ENCODE data around the gene NOP14.

Gene NOP14

DNA sequence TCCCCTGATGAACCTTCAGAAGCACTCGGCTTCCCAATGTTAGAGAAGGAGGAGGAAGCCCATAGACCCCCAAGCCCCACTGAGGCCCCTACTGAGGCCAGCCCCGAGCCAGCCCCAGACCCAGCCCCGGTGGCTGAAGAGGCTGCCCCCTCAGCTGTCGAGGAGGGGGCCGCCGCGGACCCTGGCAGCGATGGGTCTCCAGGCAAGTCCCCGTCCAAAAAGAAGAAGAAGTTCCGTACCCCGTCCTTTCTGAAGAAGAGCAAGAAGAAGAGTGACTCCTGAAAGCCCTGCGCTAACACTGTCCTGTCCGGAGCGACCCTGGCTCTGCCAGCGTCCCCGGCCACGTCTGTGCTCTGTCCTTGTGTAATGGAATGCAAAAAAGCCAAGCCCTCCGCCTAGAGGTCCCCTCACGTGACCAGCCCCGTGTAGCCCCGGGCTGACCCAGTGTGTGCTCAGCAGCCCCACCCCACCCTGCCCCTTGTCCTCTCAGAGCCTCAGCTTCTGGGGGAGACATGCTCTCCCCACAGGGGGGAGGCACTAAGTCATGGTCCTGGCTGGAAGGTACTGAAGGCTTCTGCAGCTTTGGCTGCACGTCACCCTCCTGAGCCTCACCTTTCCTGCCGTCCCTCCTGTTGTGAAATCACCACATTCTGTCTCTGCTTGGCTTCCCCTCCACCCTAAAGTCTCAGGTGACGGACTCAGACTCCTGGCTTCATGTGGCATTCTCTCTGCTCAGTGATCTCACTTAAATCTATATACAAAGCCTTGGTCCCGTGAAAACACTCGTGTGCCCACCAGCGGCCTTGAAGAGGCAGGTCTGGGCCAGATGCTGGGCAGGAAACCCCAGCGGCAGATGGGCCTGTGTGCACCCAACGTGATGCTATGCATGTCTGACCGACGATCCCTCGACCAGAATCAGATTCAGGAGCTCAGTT, 34.7 kb downstream of the NOP14 start:
- H3K27ac ChIP-seq (ENCODE audit: low read depth, low read length) = no peak overlapping the region
- no peak overlapping the region for H3K4ac ChIP-seq (ENCODE audit: low read depth, low read length)
- no peak overlapping the region for H3K4me2 ChIP-seq (ENCODE audit: low read length)
- H4K8ac ChIP-seq (ENCODE audit: low read depth, low read length) = no peak overlapping the region
- H3K56ac ChIP-seq (ENCODE audit: low read length) = no peak overlapping the region
- no peak for DNase-seq
- H3K79me1 ChIP-seq (ENCODE audit: low read length) = peaks cover 10% of the 10 kb centered on the region
- no peaks in the 10 kb centered on the region for H3K4me1 ChIP-seq (ENCODE audit: control insufficient read depth, low read depth, low read length)
- H3K23ac ChIP-seq (ENCODE audit: low read length) = no peak overlapping the region
- H3K9ac ChIP-seq (ENCODE audit: low read length) = no peak overlapping the region
- no peak overlapping the region for H2BK5ac ChIP-seq (ENCODE audit: low read length)
- no peaks in the 10 kb centered on the region for H3K27me3 ChIP-seq (ENCODE audit: insufficient read depth, low read length, poor library complexity)
- peaks cover 3% of the 10 kb centered on the region for H3K79me2 ChIP-seq (ENCODE audit: control insufficient read depth, insufficient read depth, low read length)
- H3K36me3 ChIP-seq (ENCODE audit: control insufficient read depth, insufficient read depth, low read length) = peaks cover 8% of the 10 kb centered on the region
- no peak overlapping the region for H3K18ac ChIP-seq (ENCODE audit: low read length)
- H2BK120ac ChIP-seq (ENCODE audit: low read depth, low read length) = no peak overlapping the region
- no peak overlapping the region for H3K4me3 ChIP-seq (ENCODE audit: low read length)
- no peak overlapping the region for H2AK5ac ChIP-seq (ENCODE audit: low read length)
- WGBS (ENCODE audit: extremely low coverage, insufficient coverage, low lambda C conversion rate) = no CpG with 5 or more reads among the region's 32 CpGs
- no peak overlapping the region for H2BK15ac ChIP-seq (replicated peaks; ENCODE audit: low read depth)
- no peak overlapping the region for H4K5ac ChIP-seq (ENCODE audit: low read length)

DNA sequence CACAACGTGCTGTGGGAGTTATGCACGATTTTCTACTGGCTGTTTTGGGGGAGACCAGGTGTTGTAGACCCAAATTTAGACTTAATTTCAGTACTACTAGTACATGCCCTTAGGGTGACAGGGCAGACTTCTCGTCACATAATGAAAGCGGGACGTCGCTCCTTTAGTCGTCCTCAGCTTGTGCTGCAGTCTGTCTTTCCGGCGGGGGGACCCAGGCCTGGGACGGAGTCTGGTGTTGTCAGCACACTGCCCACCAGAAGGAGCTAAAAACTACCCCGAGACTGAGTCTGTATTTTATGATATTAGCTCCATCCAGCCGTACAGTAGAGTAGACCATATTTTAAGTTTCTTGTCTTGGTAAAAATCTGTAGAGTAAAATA, 35.5 kb downstream of the NOP14 start:
- no peak overlapping the region for H2AK5ac ChIP-seq (ENCODE audit: low read length)
- H3K79me2 ChIP-seq (ENCODE audit: control insufficient read depth, insufficient read depth, low read length) = peaks cover 3% of the 10 kb centered on the region
- H3K9ac ChIP-seq (ENCODE audit: low read length) = no peak overlapping the region
- no peak overlapping the region for H3K4me2 ChIP-seq (ENCODE audit: low read length)
- no peak overlapping the region for H2BK120ac ChIP-seq (ENCODE audit: low read depth, low read length)
- no peaks in the 10 kb centered on the region for H3K27me3 ChIP-seq (ENCODE audit: insufficient read depth, low read length, poor library complexity)
- peaks cover 10% of the 10 kb centered on the region for H3K79me1 ChIP-seq (ENCODE audit: low read length)
- H3K23ac ChIP-seq (ENCODE audit: low read length) = no peak overlapping the region
- H4K8ac ChIP-seq (ENCODE audit: low read depth, low read length) = no peak overlapping the region
- H3K4me1 ChIP-seq (ENCODE audit: control insufficient read depth, low read depth, low read length) = peaks cover 2% of the 10 kb centered on the region
- H2BK5ac ChIP-seq (ENCODE audit: low read length) = no peak overlapping the region
- no peak overlapping the region for H3K56ac ChIP-seq (ENCODE audit: low read length)
- no peak overlapping the region for H3K4me3 ChIP-seq (ENCODE audit: low read length)
- H3K27ac ChIP-seq (ENCODE audit: low read depth, low read length) = no peak overlapping the region
- H3K4ac ChIP-seq (ENCODE audit: low read depth, low read length) = no peak overlapping the region
- DNase-seq = no peak
- no CpG with 5 or more reads among the region's 12 CpGs for WGBS (ENCODE audit: extremely low coverage, insufficient coverage, low lambda C conversion rate)
- no peak overlapping the region for H2BK15ac ChIP-seq (replicated peaks; ENCODE audit: low read depth)
- no peak overlapping the region for H3K18ac ChIP-seq (ENCODE audit: low read length)
- peaks cover 8% of the 10 kb centered on the region for H3K36me3 ChIP-seq (ENCODE audit: control insufficient read depth, insufficient read depth, low read length)
- H4K5ac ChIP-seq (ENCODE audit: low read length) = no peak overlapping the region

DNA sequence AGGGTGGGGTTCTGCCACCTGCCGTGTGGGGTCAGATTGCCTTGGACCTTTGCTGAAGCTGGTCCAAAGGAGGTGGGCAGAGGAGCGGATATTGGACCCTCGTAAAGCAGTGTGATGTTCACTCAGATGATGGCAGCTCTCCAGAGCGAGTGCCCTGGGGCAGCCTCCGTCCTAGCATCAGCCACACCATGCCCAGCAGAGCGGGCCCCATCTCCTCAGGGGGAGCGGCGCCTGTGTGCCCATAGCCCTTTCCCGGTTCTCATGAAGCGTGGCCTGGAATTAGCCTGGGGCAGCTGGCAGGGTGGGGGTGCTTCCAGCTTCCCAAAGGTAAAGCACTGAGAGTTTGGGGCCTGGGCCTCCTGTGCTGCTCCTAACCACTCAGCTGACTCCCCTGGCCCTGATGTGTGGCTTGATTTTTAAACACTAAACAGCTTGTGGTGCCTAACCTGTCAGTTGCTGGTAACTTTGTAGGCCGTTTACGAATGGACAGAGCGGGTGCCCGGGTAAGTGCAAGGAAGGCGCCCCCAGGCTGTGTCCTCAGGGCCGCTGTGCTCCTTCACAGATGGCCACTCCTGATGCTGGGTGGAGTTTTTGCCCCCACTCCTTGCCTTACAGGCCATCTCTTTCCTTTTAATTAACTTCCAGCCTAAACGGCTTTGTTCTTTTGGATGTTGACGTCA, 36.0 kb downstream of the NOP14 start:
- H3K4me1 ChIP-seq (ENCODE audit: control insufficient read depth, low read depth, low read length) = peaks cover 2% of the 10 kb centered on the region
- no peak overlapping the region for H3K4me3 ChIP-seq (ENCODE audit: low read length)
- H3K79me1 ChIP-seq (ENCODE audit: low read length) = peaks cover 10% of the 10 kb centered on the region
- no peak overlapping the region for H3K23ac ChIP-seq (ENCODE audit: low read length)
- H3K4me2 ChIP-seq (ENCODE audit: low read length) = no peak overlapping the region
- H2BK15ac ChIP-seq (replicated peaks; ENCODE audit: low read depth) = no peak overlapping the region
- H2BK120ac ChIP-seq (ENCODE audit: low read depth, low read length) = no peak overlapping the region
- H3K56ac ChIP-seq (ENCODE audit: low read length) = no peak overlapping the region
- no peaks in the 10 kb centered on the region for H3K27me3 ChIP-seq (ENCODE audit: insufficient read depth, low read length, poor library complexity)
- no peak overlapping the region for H4K5ac ChIP-seq (ENCODE audit: low read length)
- no peak overlapping the region for H4K8ac ChIP-seq (ENCODE audit: low read depth, low read length)
- H3K9ac ChIP-seq (ENCODE audit: low read length) = no peak overlapping the region
- no peak overlapping the region for H2BK5ac ChIP-seq (ENCODE audit: low read length)
- WGBS (ENCODE audit: extremely low coverage, insufficient coverage, low lambda C conversion rate) = no CpG with 5 or more reads among the region's 18 CpGs
- peaks cover 8% of the 10 kb centered on the region for H3K36me3 ChIP-seq (ENCODE audit: control insufficient read depth, insufficient read depth, low read length)
- H2AK5ac ChIP-seq (ENCODE audit: low read length) = no peak overlapping the region
- no peak overlapping the region for H3K18ac ChIP-seq (ENCODE audit: low read length)
- H3K79me2 ChIP-seq (ENCODE audit: control insufficient read depth, insufficient read depth, low read length) = peaks cover 3% of the 10 kb centered on the region
- no peak overlapping the region for H3K4ac ChIP-seq (ENCODE audit: low read depth, low read length)
- DNase-seq = no peak
- no peak overlapping the region for H3K27ac ChIP-seq (ENCODE audit: low read depth, low read length)

DNA sequence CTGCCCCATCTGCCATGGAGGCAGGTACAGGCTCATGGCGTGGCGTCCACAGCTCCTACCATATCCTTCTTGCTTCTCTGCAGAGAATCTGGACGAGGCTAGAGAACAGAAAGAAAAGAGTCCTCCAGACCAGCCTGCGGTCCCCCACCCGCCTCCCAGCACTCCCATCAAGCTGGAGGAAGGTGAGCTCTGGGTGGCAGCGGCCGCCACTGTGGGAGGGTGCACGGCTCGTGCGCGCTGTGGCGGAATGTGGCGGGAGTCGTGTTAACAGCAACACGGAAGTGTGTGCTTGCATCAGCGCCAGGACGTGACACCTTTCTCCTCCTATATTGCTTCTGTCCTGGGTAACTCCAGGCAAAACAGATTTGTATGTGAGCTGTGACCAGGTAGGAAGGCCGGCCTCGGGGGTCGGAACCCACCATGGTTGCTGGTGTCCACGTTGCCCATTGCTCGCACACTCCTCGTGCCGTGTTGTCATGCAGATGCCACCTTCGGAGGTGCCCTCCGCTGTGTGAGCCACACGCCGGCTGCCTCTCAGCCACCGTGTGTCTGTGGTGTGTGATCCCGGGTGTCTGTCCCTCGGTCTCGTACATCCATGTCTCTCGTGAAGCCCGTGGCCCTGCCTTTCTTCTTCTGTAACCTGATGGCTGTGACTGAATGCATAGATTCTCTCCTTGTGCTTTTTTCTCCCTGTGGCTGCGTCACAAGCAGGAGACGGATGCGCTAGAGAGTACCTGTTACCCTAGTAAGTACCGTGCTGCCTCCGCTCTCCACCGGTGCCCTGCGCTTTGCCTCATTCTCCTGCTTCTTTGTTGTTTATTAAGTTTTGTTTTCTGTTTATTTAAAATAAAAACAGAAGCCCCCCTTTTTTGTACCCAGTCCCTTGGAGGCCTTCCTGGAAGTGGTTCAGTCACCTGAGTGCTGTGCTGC, 37.0 kb downstream of the NOP14 start:
- H3K9ac ChIP-seq (ENCODE audit: low read length) = no peak overlapping the region
- H3K27ac ChIP-seq (ENCODE audit: low read depth, low read length) = no peak overlapping the region
- H3K4ac ChIP-seq (ENCODE audit: low read depth, low read length) = no peak overlapping the region
- H2AK5ac ChIP-seq (ENCODE audit: low read length) = no peak overlapping the region
- no peaks in the 10 kb centered on the region for H3K27me3 ChIP-seq (ENCODE audit: insufficient read depth, low read length, poor library complexity)
- H3K56ac ChIP-seq (ENCODE audit: low read length) = no peak overlapping the region
- H4K5ac ChIP-seq (ENCODE audit: low read length) = no peak overlapping the region
- H4K8ac ChIP-seq (ENCODE audit: low read depth, low read length) = no peak overlapping the region
- H3K79me2 ChIP-seq (ENCODE audit: control insufficient read depth, insufficient read depth, low read length) = peaks cover 3% of the 10 kb centered on the region
- no peak overlapping the region for H3K4me3 ChIP-seq (ENCODE audit: low read length)
- peaks cover 2% of the 10 kb centered on the region for H3K4me1 ChIP-seq (ENCODE audit: control insufficient read depth, low read depth, low read length)
- peaks cover 8% of the 10 kb centered on the region for H3K36me3 ChIP-seq (ENCODE audit: control insufficient read depth, insufficient read depth, low read length)
- H2BK5ac ChIP-seq (ENCODE audit: low read length) = no peak overlapping the region
- H3K23ac ChIP-seq (ENCODE audit: low read length) = no peak overlapping the region
- H3K4me2 ChIP-seq (ENCODE audit: low read length) = no peak overlapping the region
- H2BK15ac ChIP-seq (replicated peaks; ENCODE audit: low read depth) = no peak overlapping the region
- H3K18ac ChIP-seq (ENCODE audit: low read length) = no peak overlapping the region
- no peak overlapping the region for H2BK120ac ChIP-seq (ENCODE audit: low read depth, low read length)
- no CpG with 5 or more reads among the region's 41 CpGs for WGBS (ENCODE audit: extremely low coverage, insufficient coverage, low lambda C conversion rate)
- H3K79me1 ChIP-seq (ENCODE audit: low read length) = peaks cover 10% of the 10 kb centered on the region
- no peak for DNase-seq

DNA sequence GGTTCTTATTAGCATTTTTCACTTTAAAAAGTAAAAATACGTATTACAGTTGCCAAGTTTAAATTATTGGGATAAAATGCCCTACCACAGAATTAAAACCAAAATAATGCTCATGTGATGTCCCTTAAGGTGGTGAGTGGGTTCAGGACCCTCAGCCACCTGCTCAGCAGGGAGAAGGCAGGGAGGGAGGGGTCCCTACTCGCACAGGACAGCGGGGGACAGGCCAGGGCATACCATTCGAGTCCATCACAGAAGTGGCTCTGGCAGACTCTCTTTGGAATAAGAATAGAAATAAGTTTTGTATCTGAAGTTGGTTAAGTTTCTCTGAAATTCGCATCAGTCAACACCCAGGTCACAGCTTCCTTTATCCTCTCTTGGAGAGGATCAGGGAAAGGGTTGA, 37.7 kb downstream of the NOP14 start:
- Histone ChIP-seq H2BK5ac (ENCODE audit: low read length) (no peak overlapping the region), H3K4me2 (ENCODE audit: low read length) (no peak overlapping the region), H2BK120ac (ENCODE audit: low read depth, low read length) (no peak overlapping the region), H3K4me1 (ENCODE audit: control insufficient read depth, low read depth, low read length) (peaks cover 2% of the 10 kb centered on the region), H3K23ac (ENCODE audit: low read length) (no peak overlapping the region), H3K4ac (ENCODE audit: low read depth, low read length) (no peak overlapping the region), H2AK5ac (ENCODE audit: low read length) (no peak overlapping the region), H3K56ac (ENCODE audit: low read length) (no peak overlapping the region), H3K4me3 (ENCODE audit: low read length) (no peak overlapping the region), H3K27me3 (ENCODE audit: insufficient read depth, low read length, poor library complexity) (no peaks in the 10 kb centered on the region), H4K5ac (ENCODE audit: low read length) (no peak overlapping the region), H3K27ac (ENCODE audit: low read depth, low read length) (no peak overlapping the region), H3K18ac (ENCODE audit: low read length) (no peak overlapping the region), H3K36me3 (ENCODE audit: control insufficient read depth, insufficient read depth, low read length) (peaks cover 8% of the 10 kb centered on the region), H3K79me2 (ENCODE audit: control insufficient read depth, insufficient read depth, low read length) (peaks cover 3% of the 10 kb centered on the region), H4K8ac (ENCODE audit: low read depth, low read length) (no peak overlapping the region), H3K9ac (ENCODE audit: low read length) (no peak overlapping the region), H3K79me1 (ENCODE audit: low read length) (peaks cover 10% of the 10 kb centered on the region), H2BK15ac (replicated peaks; ENCODE audit: low read depth) (no peak overlapping the region)
- DNase-seq = no peak
- WGBS (ENCODE audit: extremely low coverage, insufficient coverage, low lambda C conversion rate) = no CpG with 5 or more reads among the region's 5 CpGs
